Muscle of arm (tissue), 14 donors: ENCODE results near the gene VENTX. TPM values are rescaled to one million over a fixed set of nuclear protein-coding genes. Genes with fewer than 3 reads are reported as not detected.

Experiments used
- DNase-seq: peaks from one replicate; pipeline ENCODE4 v3.0.0-alpha.2; 2013
- long read RNA-seq, 11 donors: transcript quantifications; one replicate each; lab custom pipeline, GENCODE V29; 2026
- polyA plus RNA-seq, 12 donors: library from polyadenylated mRNA; unstranded; fragments of 120-200 nt; gene quantifications; one replicate each; pipeline ENCODE4 v1.2.1, GENCODE V29; 2013; ENCODE audit not compliant: insufficient read length in 12 of 12

Gene VENTX
- under 1 TPM in 10 of 12 donors, not detected in 2; 0.15 to 0.43 (median 0.19) TPM for polyA plus RNA-seq
- long read RNA-seq, donor 1, result 0 reads
- long read RNA-seq, donor 2, result 0 reads
- long read RNA-seq, donor 3, result 0 reads
- long read RNA-seq, donor 4, result 0 reads
- long read RNA-seq, donor 5, result 0 reads
- long read RNA-seq, donor 6, result 0 reads
- long read RNA-seq, donor 7, result 0 reads
- long read RNA-seq, donor 8, result 0 reads
- long read RNA-seq, donor 9, result 0 reads
- long read RNA-seq, donor 10, result 0 reads
- long read RNA-seq, donor 11, result 0 reads

DNA sequence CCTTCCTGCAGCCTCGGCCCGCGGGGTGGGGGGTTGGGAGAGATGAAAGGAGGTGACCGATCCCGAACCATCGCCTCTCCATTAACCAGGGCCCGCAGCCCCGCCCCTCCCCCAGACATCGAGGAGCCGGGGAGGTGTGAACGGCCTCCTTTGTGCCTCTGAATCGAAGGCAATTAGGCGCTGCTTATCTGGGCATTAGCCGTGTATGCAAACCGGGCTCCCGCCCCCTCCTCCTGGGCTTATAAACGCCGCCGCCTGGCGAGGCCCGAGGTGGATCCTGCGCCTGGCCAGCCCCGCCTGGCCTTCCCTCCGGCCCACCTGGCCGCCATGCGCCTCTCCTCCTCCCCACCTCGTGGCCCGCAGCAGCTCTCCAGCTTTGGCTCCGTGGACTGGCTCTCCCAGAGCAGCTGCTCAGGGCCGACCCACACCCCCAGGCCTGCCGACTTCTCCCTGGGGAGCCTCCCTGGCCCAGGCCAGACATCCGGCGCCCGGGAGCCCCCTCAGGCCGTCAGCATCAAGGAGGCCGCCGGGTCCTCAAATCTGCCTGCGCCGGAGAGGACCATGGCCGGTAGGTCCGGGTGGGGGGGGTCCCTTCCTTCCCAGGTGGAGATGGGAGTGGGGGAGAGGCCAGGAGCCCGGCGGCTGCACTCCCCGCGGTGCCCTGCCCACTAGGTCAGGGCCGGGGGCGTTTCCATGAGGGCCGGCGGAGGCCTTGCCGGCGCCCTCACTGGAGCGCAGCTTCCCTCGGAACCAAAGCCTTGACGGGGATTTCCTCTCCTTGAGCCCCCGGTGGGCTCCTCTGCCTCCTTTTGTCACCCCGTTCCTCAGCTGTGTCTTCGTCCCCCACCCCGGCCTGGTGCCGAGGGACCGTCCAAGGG is at the start of gene VENTX:
Gene VENTX, plus strand, starts transcription at position 268 of the 878 bp plus-strand sequence. Its CDS starts 60 bp downstream, at position 328.
- DNase-seq, result no peak

GRCh38 chr10:133187906-133188681 is 49.6 kb upstream of the VENTX start:
- DNase-seq, result no peak

DNA sequence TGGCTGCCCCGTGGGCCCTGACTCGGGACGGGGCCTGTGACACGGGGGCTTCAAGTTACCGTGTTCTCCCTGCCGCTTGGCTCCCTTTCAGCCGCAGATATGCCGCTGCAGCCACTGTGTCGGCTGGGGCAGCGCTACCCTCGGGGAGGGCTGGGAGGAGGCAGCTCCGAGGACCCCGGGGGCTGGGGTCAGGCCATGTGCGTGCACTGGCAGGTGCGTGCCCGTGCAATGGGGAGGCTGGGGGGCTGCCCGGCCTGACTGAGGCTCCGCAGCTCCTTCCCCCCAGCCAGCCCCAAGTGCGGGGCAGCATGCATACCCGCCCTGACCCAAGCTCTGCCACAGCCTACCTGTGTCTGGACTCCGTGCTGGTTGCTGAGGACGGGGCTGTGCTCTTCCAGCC is 48.4 kb upstream of the VENTX start:
- DNase-seq, result no peak

DNA sequence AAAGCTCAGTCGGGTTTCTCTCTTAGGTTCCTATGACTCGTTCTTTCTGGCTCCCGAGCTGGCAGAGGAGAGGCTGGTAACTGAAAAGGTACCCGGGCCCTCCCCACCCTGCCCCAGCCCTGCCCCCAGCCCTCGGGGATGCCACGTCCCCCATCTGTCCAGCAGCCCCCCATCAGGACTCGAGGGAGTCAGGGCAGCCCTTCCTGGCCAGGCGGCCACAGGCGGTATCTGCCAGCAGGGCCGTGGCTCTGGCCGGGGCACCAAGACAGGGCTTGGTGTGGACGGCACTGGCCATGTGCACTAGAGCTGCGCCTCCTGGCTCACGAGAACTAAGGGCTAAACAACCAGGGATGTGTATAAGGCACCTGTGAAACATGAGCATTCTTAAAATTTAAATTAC is 47.9 kb upstream of the VENTX start:
- no peak for DNase-seq

GRCh38 chr10:133190225-133190624 is 47.4 kb upstream of the VENTX start:
- DNase-seq, result no peak

DNA sequence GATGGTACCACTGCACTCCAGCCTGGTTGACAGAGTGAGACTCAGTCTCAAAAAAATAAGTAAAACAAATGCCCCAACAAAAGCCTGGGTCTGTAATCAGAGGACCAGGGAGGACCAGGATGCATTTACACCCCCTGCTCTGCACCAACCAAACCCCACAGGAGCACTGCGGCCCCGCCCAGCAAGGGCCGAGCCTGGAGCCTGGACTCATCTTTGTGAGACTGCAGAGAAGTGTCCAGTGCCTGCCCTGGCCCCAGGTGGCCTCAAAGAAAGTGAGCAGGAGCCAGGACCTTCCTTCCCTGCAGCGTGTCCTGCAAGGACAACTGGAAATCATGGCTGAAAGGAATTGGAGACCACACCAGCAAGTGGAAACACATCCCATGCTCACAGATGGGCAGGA is 46.0 kb upstream of the VENTX start:
- no peak for DNase-seq

DNA sequence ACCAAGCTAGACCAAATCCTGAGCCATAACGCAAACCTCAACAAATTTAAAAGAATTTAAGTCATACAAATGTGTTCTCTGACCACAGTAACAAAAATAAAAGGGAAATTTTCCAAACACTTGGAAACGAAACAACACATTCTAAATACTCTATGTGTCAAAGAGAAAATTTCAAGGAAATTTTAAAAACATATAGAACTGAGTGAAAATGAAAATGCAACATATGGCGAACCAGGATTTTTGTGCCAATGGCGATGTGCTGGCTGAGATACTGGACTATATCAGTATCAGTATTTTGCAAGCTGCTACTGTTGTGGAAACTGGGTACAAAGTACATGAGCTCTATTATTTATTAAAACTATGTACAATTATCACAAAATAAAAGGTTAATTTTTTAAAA is 43.5 kb upstream of the VENTX start:
- DNase-seq, result no peak

GRCh38 chr10:133195096-133195495 is 42.6 kb upstream of the VENTX start:
- DNase-seq, result no peak

DNA sequence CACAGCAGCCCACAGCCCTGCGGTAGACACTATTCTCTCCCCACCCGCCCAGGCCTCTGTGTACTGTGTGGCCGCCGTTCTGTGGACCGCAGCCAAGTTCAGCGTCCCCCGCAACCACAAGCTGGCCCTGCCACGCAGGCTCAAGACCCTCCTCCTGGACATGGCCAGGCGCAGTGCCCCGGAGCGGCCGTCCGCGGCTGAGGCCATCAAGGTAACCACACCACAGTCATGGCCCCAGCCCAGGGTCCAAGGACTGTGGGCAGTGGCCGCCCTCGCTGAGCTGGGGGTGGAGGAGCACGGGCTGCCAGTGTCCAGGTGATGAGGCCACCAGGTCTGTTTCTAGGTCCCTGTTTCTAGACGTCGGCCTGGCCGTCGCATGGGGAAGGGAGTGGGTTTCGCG is 42.0 kb upstream of the VENTX start:
- DNase-seq, result no peak

DNA sequence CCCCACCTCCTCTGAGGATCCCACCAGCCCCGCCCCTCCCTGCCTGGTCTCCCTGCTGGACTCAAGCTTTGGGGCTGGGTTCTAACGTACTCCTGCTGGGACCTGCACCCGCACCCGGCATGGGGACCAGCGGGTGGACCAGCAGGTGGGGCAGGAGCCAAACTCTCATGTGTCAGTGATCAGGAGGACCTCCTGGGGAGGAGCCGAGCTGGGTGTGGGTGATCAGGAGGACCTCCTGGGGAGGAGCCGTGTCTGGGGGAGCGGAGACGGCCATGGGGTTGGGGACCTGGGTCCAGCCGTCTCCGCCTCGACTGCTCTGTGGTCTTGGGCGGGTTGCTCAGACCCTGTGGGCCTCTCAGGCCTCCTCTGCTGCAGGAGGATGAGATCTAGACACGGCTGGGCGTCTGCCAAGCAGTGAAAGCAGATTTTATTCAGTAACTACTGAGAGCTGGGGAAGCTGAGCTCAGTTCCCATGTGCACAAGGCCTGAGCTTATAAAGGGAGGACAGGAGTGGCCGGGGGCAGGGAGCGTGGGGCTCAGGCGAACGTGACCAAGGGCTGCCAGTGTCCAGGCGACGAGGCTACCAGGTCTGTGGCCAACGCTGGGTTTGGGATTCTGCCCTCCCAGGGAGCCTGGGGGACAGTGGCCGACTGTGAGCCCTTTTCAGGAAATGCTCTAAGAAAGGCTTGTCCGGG is 41.3 kb upstream of the VENTX start:
- peak; percentile 37 for DNase-seq

DNA sequence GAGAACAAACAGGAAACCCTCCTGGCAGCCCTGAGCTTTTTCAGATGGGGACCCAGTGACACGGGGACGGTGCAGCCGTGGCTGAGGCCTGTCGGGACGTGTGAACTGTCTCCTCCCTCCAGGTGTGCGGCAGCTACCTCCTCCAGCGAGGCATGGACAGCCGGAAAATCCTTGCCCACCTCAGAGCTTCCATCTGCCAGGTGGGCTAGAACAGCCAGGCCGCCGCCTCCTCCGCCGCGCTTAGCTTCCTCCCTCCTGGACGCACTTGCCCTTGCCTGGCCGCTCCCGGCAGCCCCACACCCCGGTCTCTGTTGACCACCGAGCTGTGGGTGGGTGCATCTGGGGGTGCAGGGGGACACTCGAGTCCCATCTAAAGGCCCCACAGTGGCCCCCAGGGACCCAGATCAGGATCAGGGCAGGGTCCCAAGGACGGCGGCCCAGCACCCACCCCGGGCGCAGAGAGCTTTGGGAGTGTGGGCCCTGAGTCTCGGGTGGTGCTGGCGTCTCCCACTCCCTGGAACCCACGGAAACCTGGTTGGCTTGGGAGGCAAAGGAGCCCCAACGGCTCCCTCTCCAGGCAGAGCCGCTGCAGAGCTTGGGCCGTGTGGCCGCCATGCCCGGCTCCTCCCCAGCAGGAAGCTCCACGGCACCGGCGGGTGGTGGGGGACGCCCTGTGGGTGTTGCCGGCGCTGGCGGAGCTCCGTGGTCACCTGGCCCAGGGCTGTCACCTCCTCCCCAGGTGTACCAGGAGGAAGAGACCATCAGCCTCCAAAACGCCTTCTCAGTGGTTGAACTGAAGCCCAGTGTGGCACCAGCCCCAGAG is 40.5 kb upstream of the VENTX start:
- no peak for DNase-seq

GRCh38 chr10:133197786-133198185 is 39.9 kb upstream of the VENTX start:
- DNase-seq, result no peak

DNA sequence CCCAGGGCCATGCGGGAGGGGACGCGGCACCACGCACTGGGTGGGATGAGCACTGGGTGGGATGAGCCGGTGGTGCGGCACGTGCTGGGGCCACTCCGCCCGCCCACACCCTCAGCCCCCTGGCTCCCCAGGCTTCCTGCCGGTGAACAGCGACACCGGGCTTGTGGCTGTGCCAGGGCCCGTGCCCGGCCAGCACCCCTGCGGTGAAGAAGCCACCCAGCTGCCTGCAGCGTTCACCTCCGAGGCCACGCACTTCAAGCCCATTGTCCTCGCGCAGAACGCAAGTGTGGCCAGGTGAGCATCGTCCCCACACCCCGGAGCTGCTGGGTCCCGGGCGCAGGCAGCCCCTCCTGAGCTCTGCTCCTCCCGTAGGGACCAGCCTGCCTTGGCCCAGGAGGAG is 39.4 kb upstream of the VENTX start:
- no peak for DNase-seq

DNA sequence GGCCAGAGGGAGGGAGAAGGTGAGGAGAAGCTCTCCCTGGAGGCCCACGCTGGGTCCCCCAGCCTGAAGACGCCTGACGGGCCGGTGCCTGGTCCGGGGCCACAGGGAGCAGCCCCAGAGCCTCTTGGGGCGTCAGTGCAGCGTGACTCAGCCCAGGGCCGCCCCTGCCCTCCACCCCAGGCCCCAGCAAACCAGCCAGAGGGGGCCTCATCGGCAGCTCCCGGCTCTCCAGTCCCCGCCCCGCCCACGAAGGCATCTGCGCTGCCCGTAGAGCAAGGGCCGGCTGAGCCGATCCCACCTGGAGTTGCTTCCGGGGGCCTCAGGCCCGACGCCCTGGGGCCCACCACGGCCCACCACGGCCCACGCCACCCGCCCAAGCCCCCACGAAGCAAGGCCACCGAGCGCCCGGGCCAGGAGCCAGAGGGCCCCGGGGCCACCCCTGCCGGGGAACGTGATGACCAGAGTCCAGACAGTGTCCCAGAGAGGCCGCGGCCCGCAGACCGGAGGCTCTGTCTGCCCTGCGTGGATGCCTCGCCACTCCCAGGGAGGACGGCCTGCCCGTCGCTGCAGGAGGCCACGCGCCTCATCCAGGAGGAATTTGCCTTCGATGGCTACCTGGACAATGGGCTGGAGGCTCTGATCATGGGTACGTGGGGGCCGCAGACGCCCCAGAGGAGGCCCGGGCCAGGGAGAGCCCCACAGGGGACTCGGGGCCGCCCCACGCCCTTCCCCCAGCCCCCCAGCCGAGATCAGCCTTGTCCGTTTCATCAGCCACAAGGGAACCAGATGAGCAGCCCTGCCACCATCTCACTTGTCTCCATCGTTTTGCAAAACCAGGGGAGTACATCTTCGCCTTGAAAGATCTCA is 38.8 kb upstream of the VENTX start:
- DNase-seq, result no peak

- DNase-seq, result no peak
Measured at GRCh38 chr10:133199488-133199885, 38.2 kb upstream of the VENTX start.

DNA sequence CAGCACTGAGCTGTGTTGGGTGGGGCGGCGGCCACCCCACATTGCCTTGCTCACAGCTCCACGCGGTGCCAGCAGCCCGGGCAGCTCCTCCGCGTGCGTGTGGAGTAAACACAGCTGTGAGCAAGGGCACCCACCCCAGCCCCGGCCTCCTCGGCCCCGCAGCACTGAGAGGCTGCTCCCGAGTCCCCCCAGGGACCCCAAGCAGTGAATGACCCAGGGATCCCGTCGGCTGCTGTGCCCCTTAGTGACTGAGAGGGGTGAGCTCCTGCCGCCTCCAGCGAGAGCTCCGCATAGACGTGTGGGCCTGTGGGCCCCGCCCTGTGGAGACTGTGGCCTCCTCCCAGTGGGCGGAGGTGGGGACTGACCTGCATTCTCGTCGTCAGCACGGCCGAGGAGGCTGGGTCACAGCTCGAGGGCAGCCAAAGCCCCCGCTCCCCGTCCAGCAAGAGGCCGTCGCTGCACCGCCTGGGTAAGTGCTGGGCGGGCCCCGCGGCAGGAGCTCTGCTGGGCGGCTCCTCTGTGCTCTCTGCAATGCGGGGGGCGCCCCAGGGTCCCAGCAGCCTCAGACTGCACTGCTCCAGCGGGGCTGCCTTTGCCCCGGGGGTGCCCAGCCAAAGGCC is 37.6 kb upstream of the VENTX start:
- DNase-seq, result no peak

DNA sequence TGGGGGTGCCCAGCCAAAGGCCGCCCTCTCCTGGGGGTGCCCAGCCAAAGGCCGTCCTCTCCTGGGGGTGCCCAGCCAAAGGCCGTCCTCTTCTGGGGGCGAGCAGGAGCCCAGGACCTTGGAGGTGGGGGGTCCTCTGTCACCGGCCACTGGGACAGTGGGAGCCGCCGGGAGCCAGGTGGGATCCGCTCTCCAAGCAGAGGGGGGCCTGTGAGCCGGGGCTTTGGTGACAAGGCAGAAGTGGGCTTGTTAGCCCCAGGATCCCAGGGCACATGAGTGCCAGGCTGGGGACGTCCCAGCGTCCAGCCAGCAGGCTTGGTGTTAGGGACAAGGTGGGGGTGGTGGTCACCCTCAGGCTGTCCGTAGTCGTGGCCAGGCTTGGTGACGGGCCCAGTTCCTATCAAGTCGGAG is 37.0 kb upstream of the VENTX start:
- no peak for DNase-seq

GRCh38 chr10:133201151-133201947 is 36.3 kb upstream of the VENTX start:
- no peak for DNase-seq
